ENCODE data around the gene PARD3. TPM values are rescaled to one million over a fixed set of nuclear protein-coding genes. Genes with fewer than 3 reads are reported as not detected.

Gene PARD3
- total and polyA plus RNA-seq, 10 of the 15 experiments (the other 5 are each of a cell fraction or from before 2014, with no cell fraction given), result 2.6 to 43.1 (median 13.9) TPM

DNA sequence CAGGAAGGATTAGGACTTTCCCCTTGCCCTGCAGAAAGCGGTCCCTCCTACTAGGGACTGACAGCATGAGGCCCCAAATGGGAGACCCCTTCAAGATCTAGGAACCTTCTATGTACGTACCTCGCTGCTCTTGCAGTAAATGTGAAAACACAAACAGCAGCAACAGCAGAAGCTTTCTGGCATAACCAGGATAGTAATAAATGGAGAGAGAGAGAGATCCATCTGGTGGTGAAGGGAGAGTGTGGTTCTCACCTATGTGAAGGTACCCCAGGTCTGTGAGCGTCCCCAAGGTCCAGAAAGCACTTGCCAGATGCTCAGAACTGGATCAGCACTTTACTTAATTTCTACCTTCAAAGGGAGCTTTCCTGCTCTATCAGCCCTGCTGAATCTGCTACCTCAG, 592.7 kb downstream of the PARD3 start (continued):
- no peak for TF ChIP-seq NR2C2 (IDR thresholded peaks at IDR 0.05; ENCODE audit: borderline replicate concordance, control insufficient read depth, insufficient read length, low read depth)
- TF ChIP-seq, protein P1, sequence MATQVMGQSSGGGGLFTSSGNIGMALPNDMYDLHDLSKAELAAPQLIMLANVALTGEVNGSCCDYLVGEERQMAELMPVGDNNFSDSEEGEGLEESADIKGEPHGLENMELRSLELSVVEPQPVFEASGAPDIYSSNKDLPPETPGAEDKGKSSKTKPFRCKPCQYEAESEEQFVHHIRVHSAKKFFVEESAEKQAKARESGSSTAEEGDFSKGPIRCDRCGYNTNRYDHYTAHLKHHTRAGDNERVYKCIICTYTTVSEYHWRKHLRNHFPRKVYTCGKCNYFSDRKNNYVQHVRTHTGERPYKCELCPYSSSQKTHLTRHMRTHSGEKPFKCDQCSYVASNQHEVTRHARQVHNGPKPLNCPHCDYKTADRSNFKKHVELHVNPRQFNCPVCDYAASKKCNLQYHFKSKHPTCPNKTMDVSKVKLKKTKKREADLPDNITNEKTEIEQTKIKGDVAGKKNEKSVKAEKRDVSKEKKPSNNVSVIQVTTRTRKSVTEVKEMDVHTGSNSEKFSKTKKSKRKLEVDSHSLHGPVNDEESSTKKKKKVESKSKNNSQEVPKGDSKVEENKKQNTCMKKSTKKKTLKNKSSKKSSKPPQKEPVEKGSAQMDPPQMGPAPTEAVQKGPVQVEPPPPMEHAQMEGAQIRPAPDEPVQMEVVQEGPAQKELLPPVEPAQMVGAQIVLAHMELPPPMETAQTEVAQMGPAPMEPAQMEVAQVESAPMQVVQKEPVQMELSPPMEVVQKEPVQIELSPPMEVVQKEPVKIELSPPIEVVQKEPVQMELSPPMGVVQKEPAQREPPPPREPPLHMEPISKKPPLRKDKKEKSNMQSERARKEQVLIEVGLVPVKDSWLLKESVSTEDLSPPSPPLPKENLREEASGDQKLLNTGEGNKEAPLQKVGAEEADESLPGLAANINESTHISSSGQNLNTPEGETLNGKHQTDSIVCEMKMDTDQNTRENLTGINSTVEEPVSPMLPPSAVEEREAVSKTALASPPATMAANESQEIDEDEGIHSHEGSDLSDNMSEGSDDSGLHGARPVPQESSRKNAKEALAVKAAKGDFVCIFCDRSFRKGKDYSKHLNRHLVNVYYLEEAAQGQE (IDR thresholded peaks at IDR 0.05; ENCODE audit: low read depth, low read length), result no peak
- TF ChIP-seq, protein P2, sequence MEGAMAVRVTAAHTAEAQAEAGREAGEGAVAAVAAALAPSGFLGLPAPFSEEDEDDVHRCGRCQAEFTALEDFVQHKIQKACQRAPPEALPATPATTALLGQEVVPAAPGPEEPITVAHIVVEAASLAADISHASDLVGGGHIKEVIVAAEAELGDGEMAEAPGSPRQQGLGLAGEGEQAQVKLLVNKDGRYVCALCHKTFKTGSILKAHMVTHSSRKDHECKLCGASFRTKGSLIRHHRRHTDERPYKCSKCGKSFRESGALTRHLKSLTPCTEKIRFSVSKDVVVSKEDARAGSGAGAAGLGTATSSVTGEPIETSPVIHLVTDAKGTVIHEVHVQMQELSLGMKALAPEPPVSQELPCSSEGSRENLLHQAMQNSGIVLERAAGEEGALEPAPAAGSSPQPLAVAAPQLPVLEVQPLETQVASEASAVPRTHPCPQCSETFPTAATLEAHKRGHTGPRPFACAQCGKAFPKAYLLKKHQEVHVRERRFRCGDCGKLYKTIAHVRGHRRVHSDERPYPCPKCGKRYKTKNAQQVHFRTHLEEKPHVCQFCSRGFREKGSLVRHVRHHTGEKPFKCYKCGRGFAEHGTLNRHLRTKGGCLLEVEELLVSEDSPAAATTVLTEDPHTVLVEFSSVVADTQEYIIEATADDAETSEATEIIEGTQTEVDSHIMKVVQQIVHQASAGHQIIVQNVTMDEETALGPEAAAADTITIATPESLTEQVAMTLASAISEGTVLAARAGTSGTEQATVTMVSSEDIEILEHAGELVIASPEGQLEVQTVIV (IDR thresholded peaks at IDR 0.05; ENCODE audit: borderline replicate concordance, partially characterized antibody), result no peak
- TF ChIP-seq, protein P3, sequence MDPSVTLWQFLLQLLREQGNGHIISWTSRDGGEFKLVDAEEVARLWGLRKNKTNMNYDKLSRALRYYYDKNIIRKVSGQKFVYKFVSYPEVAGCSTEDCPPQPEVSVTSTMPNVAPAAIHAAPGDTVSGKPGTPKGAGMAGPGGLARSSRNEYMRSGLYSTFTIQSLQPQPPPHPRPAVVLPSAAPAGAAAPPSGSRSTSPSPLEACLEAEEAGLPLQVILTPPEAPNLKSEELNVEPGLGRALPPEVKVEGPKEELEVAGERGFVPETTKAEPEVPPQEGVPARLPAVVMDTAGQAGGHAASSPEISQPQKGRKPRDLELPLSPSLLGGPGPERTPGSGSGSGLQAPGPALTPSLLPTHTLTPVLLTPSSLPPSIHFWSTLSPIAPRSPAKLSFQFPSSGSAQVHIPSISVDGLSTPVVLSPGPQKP (IDR thresholded peaks at IDR 0.05; ENCODE audit: low read depth, low read length), result no peak
- no peak for TF ChIP-seq POLR2A (IDR thresholded peaks at IDR 0.05; ENCODE audit: low read depth, low read length)
- TF ChIP-seq MTA3 (IDR thresholded peaks at IDR 0.05; ENCODE audit: borderline replicate concordance, low read length), result no peak

Measured in GM12878 (cell line).